Measurements from ENCODE around the gene NEK9.

The NEK9 gene

DNA sequence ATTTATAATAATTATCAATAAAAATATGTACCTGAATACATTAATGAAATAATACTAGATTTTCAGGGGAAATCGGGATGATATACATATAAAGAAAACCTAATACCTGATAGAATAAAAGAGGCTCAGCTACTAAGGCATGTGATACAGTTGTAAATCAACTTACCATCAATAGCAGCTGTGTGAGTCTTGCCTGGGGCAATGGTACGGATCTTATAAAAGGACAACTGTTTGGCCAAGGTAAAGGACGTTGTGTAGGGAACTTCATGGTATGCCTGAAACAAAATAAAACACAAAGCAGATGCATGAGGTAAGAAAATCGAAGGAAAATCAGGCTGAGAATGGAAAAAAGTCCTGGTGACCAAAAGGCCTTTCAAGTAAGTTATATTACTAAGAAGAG is 25.4 kb downstream of the NEK9 start:
- TF ChIP-seq, protein P1, sequence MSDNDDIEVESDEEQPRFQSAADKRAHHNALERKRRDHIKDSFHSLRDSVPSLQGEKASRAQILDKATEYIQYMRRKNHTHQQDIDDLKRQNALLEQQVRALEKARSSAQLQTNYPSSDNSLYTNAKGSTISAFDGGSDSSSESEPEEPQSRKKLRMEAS (IDR thresholded peaks at IDR 0.05; ENCODE audit: low read depth, low read length) = no peak
- no peak for TF ChIP-seq MYC (IDR thresholded peaks at IDR 0.05; ENCODE audit: low read depth, low read length)
- TF ChIP-seq, protein P2, sequence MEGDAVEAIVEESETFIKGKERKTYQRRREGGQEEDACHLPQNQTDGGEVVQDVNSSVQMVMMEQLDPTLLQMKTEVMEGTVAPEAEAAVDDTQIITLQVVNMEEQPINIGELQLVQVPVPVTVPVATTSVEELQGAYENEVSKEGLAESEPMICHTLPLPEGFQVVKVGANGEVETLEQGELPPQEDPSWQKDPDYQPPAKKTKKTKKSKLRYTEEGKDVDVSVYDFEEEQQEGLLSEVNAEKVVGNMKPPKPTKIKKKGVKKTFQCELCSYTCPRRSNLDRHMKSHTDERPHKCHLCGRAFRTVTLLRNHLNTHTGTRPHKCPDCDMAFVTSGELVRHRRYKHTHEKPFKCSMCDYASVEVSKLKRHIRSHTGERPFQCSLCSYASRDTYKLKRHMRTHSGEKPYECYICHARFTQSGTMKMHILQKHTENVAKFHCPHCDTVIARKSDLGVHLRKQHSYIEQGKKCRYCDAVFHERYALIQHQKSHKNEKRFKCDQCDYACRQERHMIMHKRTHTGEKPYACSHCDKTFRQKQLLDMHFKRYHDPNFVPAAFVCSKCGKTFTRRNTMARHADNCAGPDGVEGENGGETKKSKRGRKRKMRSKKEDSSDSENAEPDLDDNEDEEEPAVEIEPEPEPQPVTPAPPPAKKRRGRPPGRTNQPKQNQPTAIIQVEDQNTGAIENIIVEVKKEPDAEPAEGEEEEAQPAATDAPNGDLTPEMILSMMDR (IDR thresholded peaks at IDR 0.05; ENCODE audit: low read depth, low read length) = no peak
- TF ChIP-seq POLR2A (IDR thresholded peaks at IDR 0.05; ENCODE audit: extremely low read depth, insufficient read length) = no peak
- no peak overlapping the region for H3K4me3 ChIP-seq (ENCODE audit: low read depth, low read length)
- DNase-seq (ENCODE audit: low read depth) = no peak

DNA sequence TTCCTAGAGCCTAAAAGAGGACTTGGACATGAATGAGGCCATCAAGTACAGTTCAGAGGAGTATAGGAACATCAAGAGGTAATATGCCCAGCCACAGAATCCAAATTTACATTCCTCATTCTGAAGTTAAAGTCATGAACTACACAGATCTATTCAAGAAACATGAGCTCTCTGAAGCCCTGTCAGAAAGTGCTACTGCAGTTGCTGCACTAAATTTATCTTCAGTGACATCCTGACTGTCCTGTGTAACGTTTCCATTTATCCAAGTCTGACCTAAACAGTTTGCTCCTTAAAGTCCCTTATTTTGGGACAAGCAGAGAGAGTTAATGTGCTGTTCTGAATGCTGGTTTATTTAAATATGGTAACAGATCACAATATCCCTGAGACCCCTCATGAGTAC is 28.2 kb downstream of the NEK9 start:
- H3K4me3 ChIP-seq (ENCODE audit: low read depth, low read length) = no peak overlapping the region
- TF ChIP-seq POLR2A (IDR thresholded peaks at IDR 0.05; ENCODE audit: extremely low read depth, insufficient read length) (no peak), MYC (IDR thresholded peaks at IDR 0.05; ENCODE audit: low read depth, low read length) (no peak)
- TF ChIP-seq, protein P2 (IDR thresholded peaks at IDR 0.05; ENCODE audit: low read depth, low read length) = no peak
- TF ChIP-seq, protein P1 (IDR thresholded peaks at IDR 0.05; ENCODE audit: low read depth, low read length) = no peak
- DNase-seq (ENCODE audit: low read depth) = no peak

DNA sequence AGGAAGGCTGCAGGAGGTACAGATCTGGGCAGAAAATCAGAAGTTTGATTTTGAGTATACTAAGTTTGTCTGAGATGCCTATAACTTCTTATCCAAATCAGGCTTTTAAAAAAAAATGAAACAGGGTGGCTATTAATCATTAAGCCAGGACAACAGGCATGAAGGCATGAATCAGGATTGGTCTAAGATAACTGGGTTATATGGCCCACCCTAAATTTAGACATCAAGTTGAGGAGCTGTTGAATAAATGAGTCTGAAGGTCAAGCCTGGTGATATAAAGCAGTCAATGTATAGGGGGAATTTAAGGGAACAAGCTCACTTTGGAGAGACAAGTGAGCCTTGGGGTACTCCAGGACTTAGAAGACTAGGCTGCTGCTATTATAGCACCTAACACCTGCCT is 28.6 kb downstream of the NEK9 start:
- no peak overlapping the region for H3K4me3 ChIP-seq (ENCODE audit: low read depth, low read length)
- TF ChIP-seq MYC (IDR thresholded peaks at IDR 0.05; ENCODE audit: low read depth, low read length) (no peak), POLR2A (IDR thresholded peaks at IDR 0.05; ENCODE audit: extremely low read depth, insufficient read length) (no peak)
- TF ChIP-seq, protein P2 (IDR thresholded peaks at IDR 0.05; ENCODE audit: low read depth, low read length) = no peak
- TF ChIP-seq, protein P1 (IDR thresholded peaks at IDR 0.05; ENCODE audit: low read depth, low read length) = no peak
- no peak for DNase-seq (ENCODE audit: low read depth)

DNA sequence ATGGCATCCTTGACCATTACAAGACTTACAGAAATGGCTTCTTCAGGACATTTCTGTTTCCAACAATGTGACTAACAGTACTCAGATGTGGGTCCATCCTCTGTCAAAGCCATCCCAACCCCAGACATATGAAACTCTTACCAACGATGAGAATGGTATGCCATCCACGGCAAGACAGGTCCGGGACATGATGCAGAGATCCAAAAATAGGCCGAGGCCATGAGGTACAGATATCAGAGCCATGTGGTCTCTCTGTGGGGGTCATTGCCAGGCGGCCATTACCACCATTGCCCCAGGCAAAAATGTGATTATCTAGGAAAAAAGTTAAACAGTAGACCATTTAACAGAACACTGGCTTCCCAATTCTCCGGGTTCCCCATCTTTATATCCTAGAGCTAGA is 29.9 kb downstream of the NEK9 start:
- TF ChIP-seq, protein P1 (IDR thresholded peaks at IDR 0.05; ENCODE audit: low read depth, low read length) = no peak
- TF ChIP-seq MYC (IDR thresholded peaks at IDR 0.05; ENCODE audit: low read depth, low read length) (no peak), POLR2A (IDR thresholded peaks at IDR 0.05; ENCODE audit: extremely low read depth, insufficient read length) (no peak)
- TF ChIP-seq, protein P2 (IDR thresholded peaks at IDR 0.05; ENCODE audit: low read depth, low read length) = no peak
- no peak overlapping the region for H3K4me3 ChIP-seq (ENCODE audit: low read depth, low read length)
- no peak for DNase-seq (ENCODE audit: low read depth)

DNA sequence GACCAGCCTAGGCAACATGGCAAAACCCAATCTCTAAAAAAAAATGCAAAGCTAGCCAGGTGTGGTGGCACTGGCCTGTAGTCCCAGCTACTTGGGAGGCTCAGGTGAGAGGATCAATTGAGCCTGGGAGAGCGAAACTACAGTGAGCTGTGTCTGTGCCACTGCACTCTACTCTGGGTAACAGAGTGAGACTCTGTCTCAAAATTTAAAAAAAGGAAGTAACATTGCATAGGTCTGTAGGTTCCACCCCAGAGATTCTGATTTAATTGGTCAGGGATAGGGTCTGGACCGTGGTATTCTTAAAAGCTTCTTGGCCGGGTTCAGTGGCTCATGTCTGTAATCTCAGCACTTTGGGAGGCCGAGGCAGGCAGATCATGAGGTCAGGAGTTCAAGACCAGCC is 31.2 kb downstream of the NEK9 start:
- H3K4me3 ChIP-seq (ENCODE audit: low read depth, low read length) = no peak overlapping the region
- no peak for TF ChIP-seq POLR2A (IDR thresholded peaks at IDR 0.05; ENCODE audit: extremely low read depth, insufficient read length)
- TF ChIP-seq MYC (IDR thresholded peaks at IDR 0.05; ENCODE audit: low read depth, low read length) = no peak
- TF ChIP-seq, protein P2 (IDR thresholded peaks at IDR 0.05; ENCODE audit: low read depth, low read length) = no peak
- DNase-seq (ENCODE audit: low read depth) = no peak

DNA sequence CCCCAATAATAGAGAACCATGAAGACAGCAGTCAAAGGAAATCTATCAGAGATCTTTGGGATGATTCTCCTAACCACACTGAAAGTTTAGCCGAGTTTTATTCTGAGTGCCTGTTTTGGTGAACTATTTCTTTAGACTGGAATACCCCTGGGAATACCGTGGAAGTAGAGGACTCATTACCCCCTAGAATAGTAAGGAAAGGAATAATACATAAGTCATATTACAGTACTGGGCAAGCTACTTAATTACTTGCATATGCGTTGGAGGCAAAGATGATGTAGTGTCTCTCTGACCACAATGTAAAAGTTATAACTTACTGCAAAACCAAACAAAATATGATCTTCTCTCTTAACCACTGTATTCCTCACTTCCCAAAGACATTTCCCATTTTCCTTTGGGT is 32.0 kb downstream of the NEK9 start:
- H3K4me3 ChIP-seq (ENCODE audit: low read depth, low read length) = no peak overlapping the region
- TF ChIP-seq, protein P1 (IDR thresholded peaks at IDR 0.05; ENCODE audit: low read depth, low read length) = no peak
- TF ChIP-seq POLR2A (IDR thresholded peaks at IDR 0.05; ENCODE audit: extremely low read depth, insufficient read length) (no peak), MYC (IDR thresholded peaks at IDR 0.05; ENCODE audit: low read depth, low read length) (no peak)
- TF ChIP-seq, protein P2 (IDR thresholded peaks at IDR 0.05; ENCODE audit: low read depth, low read length) = no peak
- DNase-seq (ENCODE audit: low read depth) = no peak

Measured in NB4 (cell line).